Activated CD4-positive, CD25-positive, alpha-beta regulatory T cell treated with anti-CD3 and anti-CD28 coated beads, Interleukin-2, amount 50 U/mL, for 24 hours (primary cell): ENCODE results near the gene IST1.

ENCODE experiments used
- ATAC-seq, 2 donors: fragments of 150-1000 bp; cut with Tn5 transposase; one replicate each; pipeline ENCODE4 v1.10.0; 2021; ENCODE audit warnings: mild to moderate bottlenecking in 1 of 2, moderate library complexity in 1 of 2

Gene IST1

GRCh38 chr16:71966932-71967331 is 71.6 kb downstream of the IST1 start:
- no peak for ATAC-seq

GRCh38 chr16:71969353-71969752 is 74.0 kb downstream of the IST1 start:
- no peak for ATAC-seq

DNA sequence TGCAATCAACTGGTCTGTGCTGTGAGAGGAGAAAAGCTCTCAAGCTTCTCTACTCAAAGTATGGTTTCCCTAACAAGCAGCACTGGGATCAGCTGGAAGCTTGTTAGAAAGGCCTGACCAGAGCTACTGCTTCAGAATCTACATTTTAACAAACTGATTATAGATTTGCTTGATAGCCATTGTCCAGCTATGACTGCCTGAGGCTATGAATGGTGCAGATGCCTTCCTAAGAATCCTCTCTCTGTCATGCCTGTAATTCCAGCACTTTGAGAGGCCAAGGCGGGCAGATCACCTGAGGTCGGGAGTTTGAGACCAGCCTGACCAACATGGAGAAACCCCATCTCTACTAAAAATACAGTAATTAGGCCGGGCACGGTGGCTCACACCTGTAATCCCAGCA is 76.2 kb downstream of the IST1 start:
- no peak for ATAC-seq

- no peak for ATAC-seq
These were observed 77.0 kb downstream of the IST1 start for GRCh38 chr16:71972356-71972755.

- no peak for ATAC-seq
These were observed 77.7 kb downstream of the IST1 start for GRCh38 chr16:71973001-71973400.

DNA sequence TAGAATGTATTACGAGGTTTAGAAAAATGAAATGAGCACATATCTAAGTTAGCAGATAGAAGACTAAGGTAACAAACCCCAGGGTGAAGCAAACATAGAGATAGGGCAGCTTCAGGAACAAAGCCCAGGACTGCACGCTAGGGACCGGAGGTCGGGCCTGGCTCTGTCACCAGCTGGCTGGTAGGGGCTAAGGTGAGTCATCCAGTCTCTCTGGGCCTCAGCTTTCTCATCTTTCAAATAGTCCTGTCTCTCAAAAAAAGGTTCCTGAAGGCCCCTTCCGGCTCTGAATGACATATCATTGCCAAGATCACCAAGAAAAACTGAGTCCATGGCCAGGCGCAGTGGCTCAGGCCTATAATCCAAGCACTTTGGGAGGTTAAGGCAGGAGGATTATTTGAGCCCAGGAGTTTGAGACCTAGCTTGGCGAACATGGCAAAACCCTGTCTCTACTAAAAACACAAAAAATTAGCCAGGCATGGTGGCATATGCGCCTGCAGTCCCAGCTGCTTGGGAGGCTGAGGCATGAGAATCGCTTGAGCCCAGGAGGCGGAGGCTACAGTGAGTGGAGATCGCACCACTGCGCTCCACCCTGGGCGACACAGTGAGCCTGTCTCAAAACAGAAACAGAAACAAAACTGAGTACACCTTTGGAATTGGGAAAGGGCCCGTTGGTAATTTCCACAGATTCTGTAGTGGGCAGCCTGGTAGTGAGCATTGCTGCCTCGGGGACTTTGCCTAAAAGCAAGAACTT is 78.9 kb downstream of the IST1 start:
- no peak for ATAC-seq
